Gastrocnemius medialis (tissue), 4 donors: ENCODE data around the gene ZNF652. TPM values are rescaled to one million over a fixed set of nuclear protein-coding genes. Genes with fewer than 3 reads are reported as not detected.

Experiments used
- ATAC-seq, 2 donors: fragments of 150-250 bp; one replicate each; pipeline ENCODE4 v1.9.1; 2016
- DNase-seq, 2 donors: peaks; one replicate each; pipeline ENCODE4 v3.0.0-alpha.2; 2019
- H3K27ac ChIP-seq, 4 donors: fragments of 200-600 bp; sonication (generic); 1 replicate in 1 of 4; 2 replicates in 3 of 4; pipeline ENCODE4 v1.5.1; 2016 to 2018; ENCODE audit warnings: mild to moderate bottlenecking in 2 of 4, moderate library complexity in 1 of 4
- H3K27me3 ChIP-seq, 3 donors: fragments of 200-600 bp; sonication (generic) in 2 of 3; 1 replicate in 1 of 3; 2 replicates in 2 of 3; pipeline versions ENCODE4 v1.5.1 to v1.6.0; 2016 to 2019; ENCODE audit warnings: mild to moderate bottlenecking in 1 of 3, moderate library complexity in 1 of 3
- H3K36me3 ChIP-seq, 2 donors: fragments of 200-600 bp; sonication (generic) in 1 of 2; one replicate each; pipeline ENCODE4 v1.5.1; 2017 to 2018
- H3K4me1 ChIP-seq, 2 donors: fragments of 200-600 bp; sonication (generic) in 1 of 2; one replicate each; pipeline ENCODE4 v1.5.1; 2016 to 2017; ENCODE audit warnings: mild to moderate bottlenecking in 2 of 2
- H3K4me3 ChIP-seq, 4 donors: fragments of 200-600 bp; sonication (generic) in 3 of 4; 1 replicate in 1 of 4; 2 replicates in 3 of 4; pipeline ENCODE4 v1.5.1; 2016 to 2019; ENCODE audit warnings: mild to moderate bottlenecking in 2 of 4
- H3K9me3 ChIP-seq, 3 donors: fragments of 200-600 bp; sonication (generic) in 2 of 3; 1 replicate in 1 of 3; 2 replicates in 2 of 3; pipeline ENCODE4 v1.5.1; 2016 to 2019
- POLR2A ChIP-seq, 2 donors: fragments of 450-650 bp; IDR thresholded peaks; one replicate each; pipeline ENCODE4 v1.6.1; 2017; ENCODE audit warnings: antibody characterized with exemption in 2 of 2, mild to moderate bottlenecking in 2 of 2, moderate library complexity in 2 of 2
- in situ Hi-C, 4 donors: fragments of 200-750 bp; cut with MboI; loops; one replicate each; pipeline versions ENCODE4 v1.15.0 to v1.8.0; 2017; ENCODE audit warnings: low sequenced_read_pairs in 4 of 4
- intact Hi-C: fragments of 100-400 bp; cut with DNase I; formaldehyde crosslinking; loops from one replicate; pipeline ENCODE4 v1.15.1; 2023; ENCODE audit warnings: low total_unique reads
- total RNA-seq, 4 donors: library from RNA; depleted of rRNA; stranded (reverse); fragments of >200 nt; gene quantifications; one replicate each; pipeline versions ENCODE4 v1.1.0 to v1.2.3, GENCODE V29; 2016
- TF ChIP-seq, protein P1 (sequence below), 5 experiments: fragments of 450-650 bp in 3 of 5; fragments of 200-600 bp in 2 of 5; sonication (generic) in 2 of 5; IDR thresholded peaks in 4 of 5; conservative IDR thresholded peaks in 1 of 5; 1 replicate in 4 of 5; 2 replicates in 1 of 5; pipeline ENCODE4 v1.5.1; 2016 to 2019; ENCODE audit warnings: antibody characterized with exemption in 5 of 5, mild to moderate bottlenecking in 3 of 5, moderate library complexity in 3 of 5

ZNF652 gene
- total RNA-seq, 4 donors from 2014 or later, result 32.8 to 49.6 (median 41.1) TPM

DNA sequence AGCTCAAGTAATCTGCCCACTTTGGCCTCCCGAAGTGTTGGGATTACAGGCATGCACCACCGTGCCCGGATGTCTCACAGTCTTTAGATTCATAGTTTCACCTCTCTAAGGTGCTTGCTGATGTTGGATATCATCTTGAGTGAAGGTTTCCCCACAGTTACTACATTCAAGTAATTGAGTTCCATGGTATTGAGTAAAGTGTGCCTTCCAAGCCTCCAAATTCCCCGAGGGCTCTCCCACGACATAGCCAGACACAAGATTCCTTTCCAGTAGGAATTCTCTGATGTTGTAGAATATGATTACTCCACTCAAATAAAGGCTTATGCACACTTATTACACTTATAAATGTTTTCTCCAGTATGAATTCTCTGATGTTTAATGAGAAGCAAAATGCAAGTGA lies 16.3 kb upstream of the ZNF652 start:
- Histone ChIP-seq H3K4me3 (no peak overlapping the region), H3K27me3 (no peaks in the 10 kb centered on the region), H3K9me3 (no peaks in the 10 kb centered on the region), H3K4me1 (no peaks in the 10 kb centered on the region), H3K36me3 (no peaks in the 10 kb centered on the region), H3K27ac (no peak overlapping the region)
- intact Hi-C loops (no loop called here), in situ Hi-C loops (no loop called here)
- TF ChIP-seq, protein P1, sequence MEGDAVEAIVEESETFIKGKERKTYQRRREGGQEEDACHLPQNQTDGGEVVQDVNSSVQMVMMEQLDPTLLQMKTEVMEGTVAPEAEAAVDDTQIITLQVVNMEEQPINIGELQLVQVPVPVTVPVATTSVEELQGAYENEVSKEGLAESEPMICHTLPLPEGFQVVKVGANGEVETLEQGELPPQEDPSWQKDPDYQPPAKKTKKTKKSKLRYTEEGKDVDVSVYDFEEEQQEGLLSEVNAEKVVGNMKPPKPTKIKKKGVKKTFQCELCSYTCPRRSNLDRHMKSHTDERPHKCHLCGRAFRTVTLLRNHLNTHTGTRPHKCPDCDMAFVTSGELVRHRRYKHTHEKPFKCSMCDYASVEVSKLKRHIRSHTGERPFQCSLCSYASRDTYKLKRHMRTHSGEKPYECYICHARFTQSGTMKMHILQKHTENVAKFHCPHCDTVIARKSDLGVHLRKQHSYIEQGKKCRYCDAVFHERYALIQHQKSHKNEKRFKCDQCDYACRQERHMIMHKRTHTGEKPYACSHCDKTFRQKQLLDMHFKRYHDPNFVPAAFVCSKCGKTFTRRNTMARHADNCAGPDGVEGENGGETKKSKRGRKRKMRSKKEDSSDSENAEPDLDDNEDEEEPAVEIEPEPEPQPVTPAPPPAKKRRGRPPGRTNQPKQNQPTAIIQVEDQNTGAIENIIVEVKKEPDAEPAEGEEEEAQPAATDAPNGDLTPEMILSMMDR (IDR thresholded peaks at IDR 0.05 in 4 of 5, conservative IDR thresholded peaks at IDR 0.05 in 1 of 5), result no peak
- no peak for TF ChIP-seq POLR2A (IDR thresholded peaks at IDR 0.05)
- no peak for ATAC-seq
- no peak for DNase-seq

DNA sequence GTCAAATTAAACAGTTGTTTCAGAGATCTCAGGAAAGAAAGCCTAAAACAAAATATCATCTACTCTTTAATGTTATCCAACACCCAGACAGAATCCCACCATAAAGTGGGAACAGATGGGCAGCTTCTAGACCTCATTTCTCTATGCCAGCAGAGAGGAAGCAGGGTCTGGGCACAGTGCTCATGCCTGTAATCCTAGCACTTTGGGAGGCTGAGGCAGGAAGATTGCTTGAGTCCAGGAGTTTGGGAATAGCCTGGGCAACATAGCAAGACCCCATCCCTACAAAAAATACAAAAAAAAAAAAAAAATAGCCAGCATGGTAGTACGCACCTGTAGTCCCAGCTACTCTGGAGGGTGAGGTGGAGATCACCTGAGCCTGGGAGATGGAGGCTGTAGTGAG lies 13.5 kb upstream of the ZNF652 start:
- no peaks in the 10 kb centered on the region for H3K4me1 ChIP-seq
- TF ChIP-seq, protein P1 (IDR thresholded peaks at IDR 0.05 in 4 of 5, conservative IDR thresholded peaks at IDR 0.05 in 1 of 5), result no peak
- TF ChIP-seq POLR2A (IDR thresholded peaks at IDR 0.05), result no peak
- ATAC-seq (no peak), DNase-seq (no peak)
- H3K27ac ChIP-seq, result no peak overlapping the region
- no peak overlapping the region for H3K4me3 ChIP-seq
- in situ Hi-C loops (no loop called here), intact Hi-C loops (no loop called here)
- no peaks in the 10 kb centered on the region for H3K27me3 ChIP-seq
- H3K9me3 ChIP-seq, result no peaks in the 10 kb centered on the region
- H3K36me3 ChIP-seq, result no peaks in the 10 kb centered on the region

DNA sequence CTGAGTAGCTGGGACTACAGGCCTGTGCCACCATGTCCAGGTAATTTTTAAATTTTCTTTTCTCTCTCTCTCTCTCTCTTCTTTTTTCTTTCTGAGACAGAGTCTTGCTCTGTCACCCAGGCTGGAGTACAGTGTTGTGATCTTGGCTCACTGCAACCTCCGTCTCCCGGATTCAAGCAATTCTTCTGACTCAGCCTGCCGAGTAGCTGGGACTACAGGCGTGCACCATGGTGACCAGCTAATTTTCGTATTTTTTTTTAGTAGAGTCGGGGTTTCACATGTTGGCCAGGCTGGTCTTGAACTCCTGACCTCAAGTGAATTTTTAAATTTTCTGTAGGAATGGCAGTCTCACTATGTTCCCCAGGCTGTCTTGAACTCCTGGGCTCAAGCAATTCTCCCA lies 11.1 kb upstream of the ZNF652 start:
- no peak for TF ChIP-seq POLR2A (IDR thresholded peaks at IDR 0.05)
- TF ChIP-seq, protein P1 (IDR thresholded peaks at IDR 0.05 in 4 of 5, conservative IDR thresholded peaks at IDR 0.05 in 1 of 5), result no peak
- H3K9me3 ChIP-seq, result no peaks in the 10 kb centered on the region
- no peaks in the 10 kb centered on the region for H3K4me1 ChIP-seq
- no peak overlapping the region for H3K27ac ChIP-seq
- DNase-seq (no peak), ATAC-seq (no peak)
- H3K4me3 ChIP-seq, result no peak overlapping the region
- no peaks in the 10 kb centered on the region for H3K27me3 ChIP-seq
- no peaks in the 10 kb centered on the region for H3K36me3 ChIP-seq
- in situ Hi-C loops (no loop called here), intact Hi-C loops (no loop called here)

DNA sequence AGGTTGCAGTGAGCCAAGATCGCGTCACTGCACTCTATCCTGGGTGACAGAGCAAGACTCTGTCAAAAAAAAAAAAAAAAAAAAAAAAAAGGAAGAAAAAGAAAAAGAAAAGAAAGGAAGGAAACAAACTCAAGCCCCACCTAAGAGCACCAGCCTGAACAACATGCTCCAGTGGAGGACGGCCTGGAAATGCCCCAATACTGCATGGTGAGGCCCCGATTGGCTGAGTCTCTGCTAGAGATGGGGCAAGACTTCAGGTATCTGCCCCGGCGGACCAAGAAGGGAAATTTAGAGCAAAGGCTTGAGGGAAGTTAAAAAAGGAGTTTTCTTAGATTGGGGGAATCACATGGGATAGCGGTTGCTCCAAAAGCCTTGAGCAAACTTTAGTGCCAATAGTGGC lies 10.4 kb upstream of the ZNF652 start:
- no peak overlapping the region for H3K27ac ChIP-seq
- intact Hi-C loops (no loop called here), in situ Hi-C loops (no loop called here)
- no peaks in the 10 kb centered on the region for H3K27me3 ChIP-seq
- H3K9me3 ChIP-seq, result no peaks in the 10 kb centered on the region
- H3K36me3 ChIP-seq, result no peaks in the 10 kb centered on the region
- no peak for ATAC-seq
- no peak for DNase-seq
- no peak overlapping the region for H3K4me3 ChIP-seq
- H3K4me1 ChIP-seq, result no peaks in the 10 kb centered on the region
- no peak for TF ChIP-seq POLR2A (IDR thresholded peaks at IDR 0.05)
- TF ChIP-seq, protein P1 (IDR thresholded peaks at IDR 0.05 in 4 of 5, conservative IDR thresholded peaks at IDR 0.05 in 1 of 5), result no peak
